HepG2 (cell line): ENCODE results near the gene TRIO. TPM values are rescaled to one million over a fixed set of nuclear protein-coding genes. Genes with fewer than 3 reads are reported as not detected.

Source experiments
- ATAC-seq: fragments of 200-7000 bp; cut with Tn5 transposase; 3 replicates; pipeline ENCODE4 v1.9.1; 2020; ENCODE audit warnings: mild to moderate bottlenecking, moderate library complexity
- BruUV-seq: library from RNA; stranded (reverse); fragments of 400-500 nt; replicated peaks from 2 replicates; lab custom pipeline; 2021; lab: Mats Ljungman, UMichigan
- CTCF ChIA-PET: fragments of 300-600 bp; formaldehyde crosslinking; extraction: SDS; loops from one replicate; lab custom pipeline; 2021; ENCODE audit warnings: low total read pairs, inconsistent platforms, low intra/inter-chr PET ratio; lab: Yijun Ruan, JAX
- POLR2A ChIA-PET: fragments of 350-600 bp; sonication (Branson Sonifier 250); formaldehyde crosslinking; loops from one replicate; lab custom pipeline; 2020; ENCODE audit warnings: antibody characterized with exemption, inconsistent platforms; lab: Yijun Ruan, JAX
- DNase-seq: peaks from one replicate; pipeline ENCODE4 v3.0.0-alpha.2; 2015; ENCODE audit warnings: low spot score
- FAIRE-seq: peaks from 3 replicates; lab custom pipeline; 2011; peaks lifted over from hg19 to GRCh38; lab: Jason Lieb, UNC
- H2AFZ ChIP-seq: one replicate; pipeline ENCODE4 v1.6.1; 2011; ENCODE audit warnings: low read length, inconsistent platforms
- H3K27ac ChIP-seq: fragments of 300-600 bp; 3 replicates; pipeline ENCODE4 v1.8.0; 2011; ENCODE audit warnings: mixed run types, mild to moderate bottlenecking, mixed read lengths, low read length, inconsistent platforms; ENCODE audit not compliant: insufficient read depth; ENCODE audit errors: extremely low read length
- H3K27me3 ChIP-seq, 2 experiments: fragments of 200-600 bp in 1 of 2; 2 replicates in 1 of 2; 3 replicates in 1 of 2; pipeline versions ENCODE4 v1.6.0 to v1.8.0; 2011; ENCODE audit warnings: low read length in 2 of 2, mild to moderate bottlenecking in 2 of 2, moderate library complexity in 2 of 2, inconsistent platforms in 1 of 2; ENCODE audit not compliant: insufficient read depth in 2 of 2, control insufficient read depth in 1 of 2
- H3K36me3 ChIP-seq, 2 experiments: fragments of 200-600 bp in 1 of 2; replicated peaks in 1 of 2; 2 replicates in 1 of 2; 3 replicates in 1 of 2; pipeline versions ENCODE4 v1.5.1 to v1.8.0; 2011; ENCODE audit warnings: low read length in 2 of 2, inconsistent platforms in 1 of 2; ENCODE audit not compliant: insufficient read depth in 2 of 2, control insufficient read depth in 1 of 2
- H3K4me1 ChIP-seq: 2 replicates; pipeline ENCODE4 v1.5.1; 2012; ENCODE audit warnings: low read length, inconsistent platforms; ENCODE audit not compliant: insufficient read depth
- H3K4me2 ChIP-seq: 2 replicates; pipeline ENCODE4 v1.6.0; 2011; ENCODE audit warnings: low read depth, low read length, inconsistent platforms
- H3K4me3 ChIP-seq, 3 experiments: fragments of 200-600 bp in 1 of 3; sonication (generic), shearing (Covaris generic) in 1 of 3; replicated peaks in 1 of 3; 2 replicates each; pipeline ENCODE4 v1.5.1; 2011 to 2016; ENCODE audit warnings: low read length in 3 of 3, inconsistent platforms in 2 of 3, low read depth in 2 of 3, mild to moderate bottlenecking in 2 of 3, control low read depth in 1 of 3, mixed read lengths in 1 of 3; ENCODE audit not compliant: insufficient read depth in 1 of 3
- H3K79me2 ChIP-seq: one replicate; pipeline ENCODE4 v1.6.1; 2011; ENCODE audit warnings: low read length, inconsistent platforms; ENCODE audit not compliant: insufficient read depth
- H3K9ac ChIP-seq: 2 replicates; pipeline ENCODE4 v1.6.0; 2011; ENCODE audit warnings: mild to moderate bottlenecking, low read depth, low read length, inconsistent platforms; ENCODE audit not compliant: insufficient read depth
- H3K9me3 ChIP-seq: 2 replicates; pipeline ENCODE4 v1.5.1; 2012; ENCODE audit warnings: mild to moderate bottlenecking, low read length
- H4K20me1 ChIP-seq: 2 replicates; pipeline ENCODE4 v1.6.0; 2011; ENCODE audit warnings: inconsistent platforms, mild to moderate bottlenecking, low read length, moderate library complexity; ENCODE audit not compliant: insufficient read depth
- HNRNPH1 ChIP-seq: fragments of 200-400 bp; formaldehyde crosslinking; optimal IDR thresholded peaks from 2 replicates; pipeline ENCODE3; 2017; ENCODE audit warnings: mild to moderate bottlenecking, low read depth, low read length
- PHF8 ChIP-seq: sonication (generic); formaldehyde crosslinking; IDR thresholded peaks from 2 replicates; pipeline ENCODE4 v1.5.0; 2020; ENCODE audit warnings: missing genetic modification reagents
- SP4 ChIP-seq: sonication (generic); formaldehyde crosslinking; IDR thresholded peaks from 2 replicates; pipeline ENCODE4 v1.8.1; 2023; ENCODE audit warnings: mild to moderate bottlenecking, missing genetic modification reagents
- TFAP4 ChIP-seq: sonication (generic); IDR thresholded peaks from 2 replicates; pipeline ENCODE4 v1.6.1; 2016; ENCODE audit warnings: low read depth, borderline replicate concordance
- XRCC5 ChIP-seq: fragments of 200-400 bp; formaldehyde crosslinking; optimal IDR thresholded peaks from 2 replicates; pipeline ENCODE3; 2017; ENCODE audit warnings: mild to moderate bottlenecking, low read length
- ZBTB26 ChIP-seq: IDR thresholded peaks from 2 replicates; pipeline ENCODE4 v1.6.1; 2016; ENCODE audit warnings: missing compliant biosample characterization, missing genetic modification reagents, borderline replicate concordance
- ZBTB38 ChIP-seq: sonication (generic); formaldehyde crosslinking; IDR thresholded peaks from 2 replicates; pipeline ENCODE4 v1.5.1; 2020; ENCODE audit warnings: mild to moderate bottlenecking, missing genetic modification reagents
- ZNF761 ChIP-seq: sonication (generic); formaldehyde crosslinking; conservative IDR thresholded peaks from 2 replicates; pipeline ENCODE4 v1.4.0; 2020; ENCODE audit warnings: mild to moderate bottlenecking, missing genetic modification reagents
- WGBS: methylation state at CpG from one replicate; pipeline ENCODE4 v1.1.6; 2017; ENCODE audit warnings: low lambda C conversion rate; 5-methylcytosine and 5-hydroxymethylcytosine counted together
- in situ Hi-C: cut with HindIII; loops from 2 replicates; pipeline ENCODE4 v1.10.0; 2017; ENCODE audit warnings: low pct_unique_long_range_greater_than_20kb; ENCODE audit not compliant: extremely low pct_ligation_motif_present
- intact Hi-C: fragments of 100-400 bp; cut with micrococcal nuclease; formaldehyde crosslinking; loops from one replicate; pipeline ENCODE4 v1.10.0; 2022; ENCODE audit not compliant: unreplicated experiment
- polyA plus RNA-seq, 8 experiments: library from polyadenylated mRNA; depleted of rRNA in 3 of 8; stranded (reverse) in 7 of 8; unstranded in 1 of 8; fragments of >200 nt; fragmentation: Illumina TruSeq in 4 of 8; extraction: Trizol in 4 of 8; gene quantifications; 2 replicates each; pipeline versions ENCODE4 v1.2.1 to v1.2.3, GENCODE V29; 2011 to 2016; ENCODE audit warnings: low read depth in 4 of 8, missing spikeins in 1 of 8, mixed read lengths in 1 of 8; ENCODE audit not compliant: insufficient read depth in 1 of 8
- total RNA-seq, 5 experiments: library from RNA; depleted of rRNA; stranded (reverse); fragments of >200 nt; fragmentation: Illumina TruSeq; extraction: Trizol; gene quantifications; 2 replicates each; pipeline ENCODE4 v1.2.3, GENCODE V29; 2016; ENCODE audit warnings: low read depth in 1 of 5
- TF ChIP-seq, protein P1 (sequence below): sonication (generic); formaldehyde crosslinking; IDR thresholded peaks from 2 replicates; pipeline ENCODE4 v1.4.0; 2020; ENCODE audit warnings: missing genetic modification reagents

The TRIO gene
- total and polyA plus RNA-seq, 2 of the 13 experiments (the other 11 are each of a cell fraction or from before 2014, with no cell fraction given) = 45.2 to 45.9 TPM

GRCh38 chr5:14364096-14364495 is 221.0 kb downstream of the TRIO start:
- CTCF ChIA-PET = interaction anchor here (1.4 to 2.2 kb wide), 3 partner anchors 256 to 376 kb away, joined by 5 to 11 read pairs (median 6); no protein-coding TSS in a partner anchor

DNA sequence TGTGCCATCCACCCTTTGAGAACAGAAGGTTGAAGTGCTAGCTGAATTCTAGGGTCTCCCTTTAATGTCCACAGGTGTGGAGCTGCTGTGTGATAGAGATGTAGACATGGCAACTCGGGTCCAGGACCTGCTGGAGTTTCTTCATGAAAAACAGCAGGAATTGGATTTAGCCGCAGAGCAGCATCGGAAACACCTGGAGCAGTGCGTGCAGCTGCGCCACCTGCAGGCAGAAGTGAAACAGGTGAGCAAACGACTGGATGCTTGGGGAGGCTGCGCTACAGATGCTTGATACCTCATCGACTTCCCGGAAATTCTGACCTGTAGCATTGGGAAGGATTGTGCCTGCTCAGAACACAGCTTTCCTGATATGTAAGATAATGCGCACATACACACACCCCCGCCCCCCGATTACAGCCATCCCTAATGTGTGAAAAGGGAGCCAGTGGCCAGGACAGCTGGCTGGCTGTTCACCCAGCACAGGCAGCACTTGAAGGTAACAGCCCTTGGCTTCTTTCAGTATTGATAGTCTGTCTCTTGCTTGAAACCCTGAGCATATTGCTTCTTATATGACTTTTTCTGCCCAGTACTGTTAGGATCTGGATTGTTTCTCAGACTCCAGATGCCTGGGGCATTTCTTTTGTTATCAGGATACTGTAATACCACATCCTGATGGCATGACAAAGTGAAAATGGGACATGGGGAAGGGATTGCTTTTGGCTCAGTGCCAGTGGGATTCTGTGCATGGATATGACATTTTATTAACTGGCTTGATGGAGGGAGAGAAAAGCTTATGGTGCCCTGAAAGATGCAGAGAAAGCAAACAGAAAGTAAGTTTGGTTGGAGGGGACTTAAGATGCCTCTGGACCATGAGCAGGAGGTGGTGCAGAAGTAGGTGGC is 221.7 kb downstream of the TRIO start:
- Histone ChIP-seq H3K4me3 (no peak overlapping the region), H3K4me2 (no peak overlapping the region), H3K79me2 (no peaks in the 10 kb centered on the region), H3K9ac (no peak overlapping the region), H3K36me3 (peaks cover 35 to 84% of the 10 kb centered on the region in 2 experiments), H3K9me3 (no peaks in the 10 kb centered on the region), H3K4me1 (no peaks in the 10 kb centered on the region), H3K27ac (no peak overlapping the region), H4K20me1 (peaks cover 8% of the 10 kb centered on the region), H2AFZ (no peak overlapping the region), H3K27me3 (no peaks in the 10 kb centered on the region)
- CTCF ChIA-PET = interaction anchor here (0.7 to 2.2 kb wide), 4 partner anchors 13 to 377 kb away, joined by 3 to 11 read pairs (median 6); no protein-coding TSS in a partner anchor
- WGBS = 92% methylated on average over 6 of the region's 12 CpGs
- POLR2A ChIA-PET = no interaction called here
- FAIRE-seq (peak; percentile 15), DNase-seq (peak; percentile 33), ATAC-seq (peak; percentile 78)
- intact Hi-C loops (loop anchor here (1.0 kb wide), 1 partner anchor 377 kb away; no protein-coding TSS in a partner anchor), in situ Hi-C loops (loop anchor here (5.0 kb wide), 1 partner anchor 378 kb away; no protein-coding TSS in a partner anchor)
- no TSS peak for BruUV-seq
- TF ChIP-seq, protein P1, sequence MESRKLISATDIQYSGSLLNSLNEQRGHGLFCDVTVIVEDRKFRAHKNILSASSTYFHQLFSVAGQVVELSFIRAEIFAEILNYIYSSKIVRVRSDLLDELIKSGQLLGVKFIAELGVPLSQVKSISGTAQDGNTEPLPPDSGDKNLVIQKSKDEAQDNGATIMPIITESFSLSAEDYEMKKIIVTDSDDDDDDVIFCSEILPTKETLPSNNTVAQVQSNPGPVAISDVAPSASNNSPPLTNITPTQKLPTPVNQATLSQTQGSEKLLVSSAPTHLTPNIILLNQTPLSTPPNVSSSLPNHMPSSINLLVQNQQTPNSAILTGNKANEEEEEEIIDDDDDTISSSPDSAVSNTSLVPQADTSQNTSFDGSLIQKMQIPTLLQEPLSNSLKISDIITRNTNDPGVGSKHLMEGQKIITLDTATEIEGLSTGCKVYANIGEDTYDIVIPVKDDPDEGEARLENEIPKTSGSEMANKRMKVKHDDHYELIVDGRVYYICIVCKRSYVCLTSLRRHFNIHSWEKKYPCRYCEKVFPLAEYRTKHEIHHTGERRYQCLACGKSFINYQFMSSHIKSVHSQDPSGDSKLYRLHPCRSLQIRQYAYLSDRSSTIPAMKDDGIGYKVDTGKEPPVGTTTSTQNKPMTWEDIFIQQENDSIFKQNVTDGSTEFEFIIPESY (CRISPR knock-in tag) = peak; percentile 80; the same call in 1 of the 2 replicates
- TF ChIP-seq SP4 (no peak), ZNF761 (CRISPR knock-in tag) (no peak), ZBTB38 (peak; percentile 84), PHF8 (CRISPR knock-in tag) (no peak), XRCC5 (peak; percentile 45), TFAP4 (peak; percentile 28; the same call in 1 of the 2 replicates)

More at GRCh38 chr5:14364096-14364495, 221.0 kb downstream of the TRIO start:
- WGBS = 97% methylated on average over 1 of the region's 1 CpG
- Histone ChIP-seq H3K9me3 (no peaks in the 10 kb centered on the region), H3K4me1 (no peaks in the 10 kb centered on the region), H3K27ac (no peak overlapping the region), H3K27me3 (no peaks in the 10 kb centered on the region), H2AFZ (no peak overlapping the region), H3K4me2 (no peak overlapping the region), H3K79me2 (no peaks in the 10 kb centered on the region), H4K20me1 (peaks cover 8% of the 10 kb centered on the region), H3K4me3 (no peak overlapping the region), H3K36me3 (peaks cover 37 to 84% of the 10 kb centered on the region in 2 experiments), H3K9ac (no peak overlapping the region)
- ATAC-seq (no peak), FAIRE-seq (no peak), DNase-seq (no peak)
- POLR2A ChIA-PET = no interaction called here
- in situ Hi-C loops (no loop called here), intact Hi-C loops (loop anchor here (1.0 kb wide), 1 partner anchor 376 kb away; no protein-coding TSS in a partner anchor)
- no TSS peak for BruUV-seq
- TF ChIP-seq ZBTB26 (CRISPR knock-in tag) (no peak), HNRNPH1 (no peak)
